ENCODE data around the gene CD93. TPM values are rescaled to one million over a fixed set of nuclear protein-coding genes. Genes with fewer than 3 reads are reported as not detected.
A peak's percentile ranks its signal among the peaks of the same experiment; 100 is the strongest.

CD93 gene
- total RNA-seq, 1 donor from 2014 or later: 20.8 TPM

DNA sequence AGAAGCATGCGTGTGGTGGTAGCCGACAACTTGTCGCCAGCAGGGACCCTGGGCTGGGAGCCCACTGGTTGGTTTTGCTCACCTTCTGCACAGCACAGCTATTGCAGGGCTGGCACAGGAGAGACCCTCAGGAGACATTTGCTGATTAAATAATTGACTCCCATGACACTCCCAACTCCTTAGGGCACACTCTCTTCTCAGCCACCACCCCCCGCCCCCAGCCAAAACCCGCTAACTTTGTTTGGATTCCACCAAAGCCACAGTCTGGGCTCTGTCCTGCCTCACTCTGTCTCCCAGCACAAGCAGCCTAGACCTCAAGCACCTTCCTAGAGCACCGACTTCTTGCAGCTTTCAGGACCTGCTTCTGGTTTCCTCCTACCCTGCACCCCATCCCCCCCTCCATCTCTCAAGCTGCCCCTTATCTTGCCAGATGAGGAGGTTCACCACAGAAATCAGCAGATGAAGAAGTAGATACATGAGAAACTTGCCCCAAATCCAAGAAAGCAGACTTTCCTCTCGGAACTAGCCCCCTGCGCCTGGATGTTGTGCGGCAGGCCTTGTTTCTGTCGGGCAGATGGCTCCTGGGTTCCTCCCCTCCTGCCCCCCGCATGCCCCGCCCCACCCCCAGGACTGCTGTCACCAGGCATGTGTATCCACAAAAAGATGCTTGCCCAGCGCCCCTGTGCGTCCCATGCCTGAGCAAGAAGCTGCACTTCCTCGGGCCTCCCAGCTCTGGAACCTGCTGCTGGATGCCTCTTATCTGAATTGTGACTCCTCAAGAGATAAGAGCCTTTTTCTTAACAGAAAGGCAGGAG is 35.0 kb upstream of the CD93 start:
- DNase-seq (ENCODE audit: low read depth in 2 of 2): no peak

GRCh38 chr20:23120261-23120660 is 34.1 kb upstream of the CD93 start:
- no peak for DNase-seq (ENCODE audit: low read depth in 2 of 2)

DNA sequence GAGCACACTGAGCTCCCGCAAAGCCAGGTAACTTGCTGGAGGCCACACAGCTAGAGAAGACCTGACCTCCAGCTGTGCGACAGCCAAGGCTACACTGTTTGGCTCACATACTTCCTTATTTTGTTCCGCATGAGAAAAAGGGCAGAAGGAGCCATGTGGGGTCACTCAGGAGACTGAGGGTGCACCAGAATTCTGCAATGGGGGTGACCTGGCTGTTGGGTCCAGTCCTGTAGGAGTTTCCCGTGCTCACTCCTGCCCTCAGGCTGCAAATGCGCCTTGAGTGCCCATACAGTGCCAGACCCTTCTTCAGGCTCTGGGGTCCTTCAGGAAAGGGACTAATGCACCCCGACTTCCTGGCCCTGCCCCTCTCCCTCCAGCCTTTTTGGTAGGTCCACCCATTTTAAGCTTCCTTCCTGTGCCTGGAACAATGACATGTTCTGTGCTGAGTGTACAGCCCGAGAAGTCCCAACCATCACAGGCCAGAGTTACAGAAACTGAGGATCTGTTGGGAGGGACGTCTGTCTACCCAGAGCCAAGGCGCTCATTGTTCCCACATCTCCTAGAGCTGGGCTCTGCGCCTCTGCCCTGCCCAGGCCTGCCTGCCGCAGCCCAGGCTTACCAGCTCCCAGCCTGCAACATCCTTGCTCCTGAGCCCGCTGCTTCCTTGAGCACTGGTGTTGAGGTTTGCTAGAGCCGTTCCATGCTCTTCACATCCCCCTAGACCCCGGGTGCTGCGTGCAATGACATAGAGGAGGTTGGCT is 33.5 kb upstream of the CD93 start:
- no peak for DNase-seq (ENCODE audit: low read depth in 2 of 2)

GRCh38 chr20:23118766-23119165 is 32.6 kb upstream of the CD93 start:
- no peak for DNase-seq (ENCODE audit: low read depth in 2 of 2)

- DNase-seq (ENCODE audit: low read depth in 2 of 2): no peak
Observed at GRCh38 chr20:23118144-23118543, 32.0 kb upstream of the CD93 start.

DNA sequence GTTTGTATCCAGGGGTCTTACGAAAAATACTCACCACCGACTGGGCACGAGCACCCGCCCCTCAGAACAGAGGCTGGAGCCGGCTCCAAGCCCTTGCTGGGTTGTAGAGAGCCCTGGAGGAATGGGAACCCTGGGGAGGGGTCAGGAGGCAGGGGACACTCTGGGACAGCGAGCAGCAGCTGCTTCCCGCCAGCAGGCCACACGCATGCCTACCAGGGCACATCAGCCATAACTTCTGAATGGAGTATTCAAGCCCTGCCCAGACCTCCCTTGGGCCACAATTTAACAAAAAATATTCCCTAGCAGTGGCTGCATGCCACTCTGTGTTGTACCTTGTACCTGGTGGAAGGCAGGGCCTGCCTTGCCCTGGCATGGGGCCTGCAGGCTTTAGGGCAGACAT is 31.6 kb upstream of the CD93 start:
- DNase-seq (ENCODE audit: low read depth in 2 of 2): no peak

GRCh38 chr20:23116311-23117089 is 30.4 kb upstream of the CD93 start:
- no peak for DNase-seq (ENCODE audit: low read depth in 2 of 2)

GRCh38 chr20:23115822-23116221 is 29.7 kb upstream of the CD93 start:
- DNase-seq (ENCODE audit: low read depth in 2 of 2): no peak

- DNase-seq (ENCODE audit: low read depth in 2 of 2): no peak
Observed at GRCh38 chr20:23114448-23115082, 28.4 kb upstream of the CD93 start.

DNA sequence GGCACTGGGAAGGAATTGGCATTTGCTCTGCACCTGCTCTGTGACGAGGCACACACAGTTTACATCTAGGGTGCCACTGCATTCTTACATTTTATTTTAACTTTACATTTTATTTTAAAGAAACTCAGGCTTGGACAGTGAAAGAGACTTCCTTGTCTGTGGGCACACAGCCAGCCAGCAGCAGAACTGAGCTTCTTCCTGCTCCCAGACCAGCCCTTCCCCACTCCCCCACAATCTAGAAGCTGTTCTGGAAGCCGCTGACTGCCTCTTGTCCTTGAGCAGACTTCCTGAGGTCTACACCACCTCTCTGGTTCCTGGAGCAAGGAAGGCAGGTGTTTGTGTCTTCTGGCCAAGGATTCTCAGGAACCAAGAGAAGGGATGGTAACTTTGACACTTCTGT is 27.9 kb upstream of the CD93 start:
- DNase-seq (ENCODE audit: low read depth in 2 of 2): peak in 1 of 2 donors; percentile 50

- no peak for DNase-seq (ENCODE audit: low read depth in 2 of 2)
Observed at GRCh38 chr20:23112595-23112994, 26.5 kb upstream of the CD93 start.

GRCh38 chr20:23111944-23112342 is 25.8 kb upstream of the CD93 start:
- no peak for DNase-seq (ENCODE audit: low read depth in 2 of 2)

- no peak for DNase-seq (ENCODE audit: low read depth in 2 of 2)
Observed at GRCh38 chr20:23111307-23111943, 25.3 kb upstream of the CD93 start.

DNA sequence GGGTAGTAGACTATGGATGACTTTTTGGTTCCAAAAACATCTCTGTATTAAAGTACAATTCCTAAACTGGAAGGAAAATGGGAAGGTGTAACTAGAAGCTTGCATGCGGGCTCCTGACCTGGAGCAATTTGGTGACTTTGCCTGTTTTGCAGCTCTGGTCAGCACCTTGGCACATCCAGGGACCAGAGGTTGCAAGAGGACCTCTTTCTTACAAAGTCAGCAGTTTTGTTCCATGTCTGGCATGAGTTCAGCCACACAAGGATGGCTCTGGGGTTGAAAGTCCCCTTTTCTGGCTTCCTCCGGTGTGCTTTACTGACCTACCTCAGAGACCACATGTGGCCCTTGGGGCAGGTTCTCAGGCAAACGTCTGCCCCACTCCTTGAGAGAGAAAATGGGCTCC is 22.7 kb upstream of the CD93 start:
- DNase-seq (ENCODE audit: low read depth in 2 of 2): no peak

- no peak for DNase-seq (ENCODE audit: low read depth in 2 of 2)
Observed at GRCh38 chr20:23107466-23107865, 21.3 kb upstream of the CD93 start.

DNA sequence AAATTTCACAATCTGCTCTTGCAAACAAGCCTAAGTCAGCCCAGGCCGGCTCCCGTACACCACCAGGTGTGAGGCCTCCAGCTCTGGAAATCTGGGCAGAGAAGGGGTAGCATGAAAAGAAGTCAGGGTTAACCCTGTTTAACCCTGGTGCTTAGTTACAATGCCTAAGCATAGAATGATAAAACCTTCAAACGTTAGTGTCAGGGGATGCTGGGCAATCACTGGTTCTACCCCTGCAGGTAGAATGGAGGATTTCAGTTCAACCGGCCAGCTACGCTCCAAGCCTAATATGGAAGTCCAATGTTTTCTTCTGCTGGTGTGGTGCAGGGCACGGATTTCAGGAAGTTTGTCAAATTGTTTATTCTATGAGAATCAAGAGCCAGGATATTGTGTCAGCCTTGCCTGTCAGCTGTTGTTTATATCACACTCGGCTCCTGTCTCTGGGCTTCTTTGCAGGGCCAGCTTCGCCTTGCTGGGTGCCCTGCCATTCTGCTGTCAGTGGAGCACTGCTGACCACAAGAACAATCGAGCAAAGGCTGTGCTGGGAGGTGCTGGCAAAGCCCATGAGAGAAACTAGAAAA is 20.2 kb upstream of the CD93 start:
- peak; percentile 92 to 97 for DNase-seq (ENCODE audit: low read depth in 2 of 2)

DNA sequence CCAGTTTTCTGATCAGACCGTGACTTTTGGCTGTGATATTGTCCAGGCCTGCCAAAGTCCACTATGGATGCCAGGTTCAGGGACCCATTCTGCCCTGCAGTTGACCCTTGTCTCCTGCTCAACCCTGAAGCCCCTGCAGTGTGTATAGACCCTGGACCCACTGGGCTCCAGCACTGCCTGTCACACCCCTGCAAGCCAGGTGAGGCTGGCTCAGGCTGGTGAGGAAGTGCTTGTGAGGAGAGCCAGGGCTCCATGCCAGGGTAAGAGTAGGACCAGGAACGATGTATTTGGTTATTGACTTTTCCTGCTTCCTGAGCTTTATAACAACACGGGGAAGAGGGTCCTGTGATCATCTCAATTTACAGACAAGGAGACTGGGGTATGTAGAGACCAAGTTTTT is 19.1 kb upstream of the CD93 start:
- DNase-seq (ENCODE audit: low read depth in 2 of 2): no peak

DNA sequence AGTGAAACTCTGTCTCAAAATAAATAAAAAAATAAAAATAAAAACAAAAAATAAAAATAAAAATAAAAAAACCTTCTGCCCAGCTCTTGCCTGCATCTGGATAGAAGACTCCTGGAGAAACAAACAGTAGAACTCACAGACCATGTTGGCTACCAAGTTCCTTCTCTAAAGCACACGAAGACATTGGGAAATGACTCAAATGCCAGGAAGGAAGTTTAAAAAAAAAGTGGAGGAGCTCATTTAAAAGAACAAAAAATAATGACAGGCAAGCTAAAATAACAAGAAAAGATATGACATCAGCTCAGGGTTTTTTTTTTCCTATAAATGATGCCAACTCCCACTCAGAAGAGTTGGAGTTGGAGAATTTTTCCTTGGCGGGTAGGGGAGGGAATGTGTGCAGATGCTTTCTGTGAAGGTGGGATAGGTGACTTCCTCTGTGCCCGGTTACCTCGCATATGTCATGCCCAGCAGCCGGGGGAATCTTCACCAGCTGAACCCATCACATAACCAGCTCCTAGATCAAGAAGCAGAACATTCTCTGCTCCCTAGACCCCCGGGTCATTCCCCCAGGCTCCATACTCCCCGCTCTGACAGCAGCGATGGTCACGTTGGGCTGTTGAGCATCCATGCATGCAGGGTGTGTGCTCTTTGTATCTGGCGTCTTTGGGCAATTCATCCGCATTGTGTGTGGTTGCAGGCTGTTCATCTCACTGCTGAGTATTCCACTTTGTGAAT is 17.3 kb upstream of the CD93 start:
- peak; percentile 38 to 95 for DNase-seq (ENCODE audit: low read depth in 2 of 2)

GRCh38 chr20:23101696-23102406 is 15.7 kb upstream of the CD93 start:
- DNase-seq (ENCODE audit: low read depth in 2 of 2): no peak

DNA sequence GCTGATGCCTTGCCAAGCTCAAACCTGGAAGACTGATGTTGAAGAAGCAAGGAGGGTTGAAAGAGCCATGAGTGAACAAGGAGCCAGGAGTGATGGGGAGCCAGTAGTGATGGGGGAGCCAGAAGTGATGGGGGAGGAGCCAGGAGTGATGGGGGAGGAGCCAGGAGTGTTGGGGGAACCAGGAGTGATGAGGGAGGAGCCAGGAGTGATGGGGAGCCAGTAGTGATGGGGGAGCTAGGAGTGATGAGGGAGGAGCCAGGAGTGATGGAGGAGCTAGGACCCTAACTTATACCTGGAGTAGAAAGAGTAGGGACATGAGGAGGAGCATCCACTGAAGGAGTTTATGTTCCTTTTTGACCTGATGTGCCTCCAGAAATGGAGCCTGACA is 14.6 kb upstream of the CD93 start:
- DNase-seq (ENCODE audit: low read depth in 2 of 2): no peak

Data from lung microvascular endothelial cell (primary cell).